Endothelial cell of umbilical vein (primary cell): ENCODE results near the gene CLEC16A. TPM values are rescaled to one million over a fixed set of nuclear protein-coding genes. Genes with fewer than 3 reads are reported as not detected.

Experiments used
- BruUV-seq: library from RNA; stranded (reverse); fragments of 400-500 nt; replicated peaks from 2 replicates; lab custom pipeline; 2021; lab: Mats Ljungman, UMichigan
- CTCF ChIA-PET: fragments of 300-600, 350-600 bp; sonication (Branson Sonifier 250); formaldehyde crosslinking; loops from one replicate; lab custom pipeline; 2021; ENCODE audit warnings: antibody characterized with exemption, inconsistent platforms; lab: Charles Lee
- POLR2A ChIA-PET: fragments of 300-600, 350-600 bp; sonication (Branson Sonifier 250); formaldehyde crosslinking; loops from one replicate; lab custom pipeline; 2021; ENCODE audit warnings: antibody characterized with exemption, inconsistent platforms; lab: Charles Lee
- DNase-seq: peaks from one replicate; pipeline ENCODE4 v3.0.0-alpha.2; 2011; ENCODE audit warnings: low read depth, low spot score
- FAIRE-seq: peaks from 2 replicates; lab custom pipeline; 2011; peaks lifted over from hg19 to GRCh38; lab: Jason Lieb, UNC
- H2AFZ ChIP-seq: 2 replicates; pipeline ENCODE4 v1.6.0; 2012; ENCODE audit warnings: low read depth, low read length, control low read depth, inconsistent platforms
- H3K27ac ChIP-seq: 2 replicates; pipeline ENCODE4 v1.5.1; 2011; ENCODE audit warnings: low read depth, mild to moderate bottlenecking, control low read depth, low read length, moderate library complexity; ENCODE audit not compliant: insufficient read depth
- H3K27me3 ChIP-seq, 2 experiments: 2 replicates each; pipeline versions ENCODE4 v1.6.0 to v1.6.1; 2011; ENCODE audit warnings: low read length in 2 of 2, mixed read lengths in 1 of 2; ENCODE audit not compliant: control insufficient read depth in 2 of 2, insufficient read depth in 2 of 2
- H3K36me3 ChIP-seq, 2 experiments: 2 replicates in 1 of 2; 3 replicates in 1 of 2; pipeline ENCODE4 v1.5.1; 2011; ENCODE audit warnings: low read length in 2 of 2, mild to moderate bottlenecking in 1 of 2, moderate library complexity in 1 of 2; ENCODE audit not compliant: control insufficient read depth in 2 of 2, insufficient read depth in 2 of 2; ENCODE audit errors: extremely low read depth in 1 of 2
- H3K4me1 ChIP-seq: 3 replicates; pipeline ENCODE4 v1.5.1; 2011; ENCODE audit warnings: mild to moderate bottlenecking, low read length; ENCODE audit not compliant: control insufficient read depth, insufficient read depth; ENCODE audit errors: extremely low read depth
- H3K4me2 ChIP-seq: 2 replicates; pipeline ENCODE4 v1.6.1; 2011; ENCODE audit warnings: low read length, control low read depth, mixed read lengths; ENCODE audit not compliant: insufficient read depth
- H3K4me3 ChIP-seq, 3 experiments: fragments of 200-600 bp in 1 of 3; sonication (generic), shearing (Covaris generic) in 1 of 3; replicated peaks in 1 of 3; 2 replicates each; pipeline ENCODE4 v1.5.1; 2011 to 2016; ENCODE audit warnings: control low read depth in 3 of 3, low read length in 3 of 3, mild to moderate bottlenecking in 2 of 3, inconsistent platforms in 1 of 3, low read depth in 1 of 3, moderate library complexity in 1 of 3; ENCODE audit not compliant: insufficient read depth in 1 of 3
- H3K79me2 ChIP-seq: 2 replicates; pipeline ENCODE4 v1.6.0; 2012; ENCODE audit warnings: low read length, inconsistent platforms; ENCODE audit not compliant: control insufficient read depth, insufficient read depth
- H3K9ac ChIP-seq: replicated peaks from 2 replicates; pipeline ENCODE3; 2011; ENCODE audit warnings: low read length, control low read depth; ENCODE audit not compliant: insufficient read depth; ENCODE audit errors: extremely low read depth
- H3K9me1 ChIP-seq: replicated peaks from 3 replicates; pipeline ENCODE4 v1.6.0; 2011; ENCODE audit warnings: mild to moderate bottlenecking, low read length; ENCODE audit not compliant: control insufficient read depth, insufficient read depth; ENCODE audit errors: extremely low read depth
- H3K9me3 ChIP-seq: replicated peaks from 2 replicates; pipeline ENCODE4 v1.5.1; 2012; ENCODE audit warnings: low read length, inconsistent platforms; ENCODE audit not compliant: control insufficient read depth, insufficient read depth
- H4K20me1 ChIP-seq: replicated peaks from 2 replicates; pipeline ENCODE3; 2011; ENCODE audit warnings: mild to moderate bottlenecking, low read length; ENCODE audit not compliant: control insufficient read depth, insufficient read depth; ENCODE audit errors: extremely low read depth
- EZH2 ChIP-seq: IDR thresholded peaks from 2 replicates; pipeline ENCODE4 v1.6.1; 2012; ENCODE audit warnings: borderline replicate concordance, low read depth, mild to moderate bottlenecking, moderate library complexity, low read length, inconsistent platforms; ENCODE audit not compliant: severe bottlenecking
- FOS ChIP-seq: IDR thresholded peaks from 2 replicates; pipeline ENCODE4 v1.6.1; 2011; ENCODE audit warnings: mild to moderate bottlenecking, low read length, moderate library complexity, borderline replicate concordance; ENCODE audit not compliant: insufficient read depth
- GATA2 ChIP-seq: IDR thresholded peaks from 2 replicates; pipeline ENCODE4 v1.7.0; 2011; ENCODE audit warnings: low read depth, mild to moderate bottlenecking, moderate library complexity, mixed read lengths, low read length; ENCODE audit not compliant: insufficient read length, insufficient read depth
- JUN ChIP-seq: IDR thresholded peaks from 2 replicates; pipeline ENCODE4 v1.6.1; 2011; ENCODE audit warnings: borderline replicate concordance, low read depth; ENCODE audit not compliant: insufficient read length, insufficient read depth
- MAX ChIP-seq: IDR thresholded peaks from 2 replicates; pipeline ENCODE4 v1.6.1; 2011; ENCODE audit not compliant: insufficient read depth, insufficient read length
- MYC ChIP-seq: IDR thresholded peaks from one replicate; pipeline ENCODE4 v1.6.1; 2011; ENCODE audit warnings: mild to moderate bottlenecking, low read depth, low read length
- POLR2A ChIP-seq: IDR thresholded peaks from 2 replicates; pipeline ENCODE4 v1.6.1; 2012; ENCODE audit warnings: low read depth, mild to moderate bottlenecking, control low read depth, low read length
- POLR2AphosphoS5 ChIP-seq: IDR thresholded peaks from 2 replicates; pipeline ENCODE4 v1.6.1; 2012; ENCODE audit warnings: low read depth, mild to moderate bottlenecking, control low read depth, low read length, moderate library complexity; ENCODE audit not compliant: insufficient read depth
- dilution Hi-C: fragments of 300-500 bp; cut with MboI; formaldehyde crosslinking; loops from one replicate; pipeline ENCODE4 v1.15.0; 2019; ENCODE audit warnings: low sequenced_read_pairs; ENCODE audit not compliant: extremely low pct_ligation_motif_present
- intact Hi-C: fragments of 100-400 bp; cut with micrococcal nuclease; formaldehyde crosslinking; loops from one replicate; pipeline ENCODE4 v1.10.0; 2022
- polyA plus RNA-seq, 4 experiments: library from polyadenylated mRNA; depleted of rRNA in 3 of 4; stranded (reverse) in 3 of 4; unstranded in 1 of 4; fragments of >200 nt; gene quantifications; 2 replicates each; pipeline versions ENCODE4 v1.2.1 to v1.2.3, GENCODE V29; 2011 to 2012; ENCODE audit warnings: missing spikeins in 1 of 4
- total RNA-seq: library from RNA; stranded (reverse); gene quantifications from 2 replicates; pipeline ENCODE4 v1.2.3, GENCODE V29; 2021
- TF ChIP-seq, protein P1 (sequence below), 2 donors: IDR thresholded peaks; 1 replicate in 1 of 2; 2 replicates in 1 of 2; pipeline ENCODE4 v1.5.1; 2011; ENCODE audit warnings: low read length in 2 of 2, mild to moderate bottlenecking in 2 of 2, moderate library complexity in 2 of 2, control low read depth in 1 of 2, inconsistent platforms in 1 of 2, low read depth in 1 of 2; ENCODE audit not compliant: insufficient read depth in 1 of 2; ENCODE audit errors: extremely low read depth in 1 of 2

CLEC16A gene
- total and polyA plus RNA-seq, 2 donors (not counting 3 experiments of a cell fraction or from before 2014, with no cell fraction given): 11.4 to 23.3 TPM

- no peak for DNase-seq
- no peak overlapping the region for H2AFZ ChIP-seq
These were observed 22.6 kb upstream of the CLEC16A start for GRCh38 chr16:10921536-10922327.

More at GRCh38 chr16:10921536-10922327, 22.6 kb upstream of the CLEC16A start:
- H3K27me3 ChIP-seq: no peaks in the 10 kb centered on the region
- ChIA-PET CTCF (interaction anchor here (0.8 kb wide), 2 partner anchors 10 to 253 kb away, joined by 3 read pairs; no protein-coding TSS in a partner anchor), POLR2A (no interaction called here)
- no peaks in the 10 kb centered on the region for H3K9me1 ChIP-seq
- H3K27ac ChIP-seq: no peak overlapping the region
- no peak for FAIRE-seq
- no TSS peak for BruUV-seq
- no peaks in the 10 kb centered on the region for H3K4me1 ChIP-seq
- H4K20me1 ChIP-seq: no peaks in the 10 kb centered on the region
- no peaks in the 10 kb centered on the region for H3K79me2 ChIP-seq
- intact Hi-C loops: no loop called here
- H3K9ac ChIP-seq: no peak overlapping the region
- no peak overlapping the region for H3K4me2 ChIP-seq
- H3K4me3 ChIP-seq: no peak overlapping the region
- H3K9me3 ChIP-seq: no peaks in the 10 kb centered on the region
- dilution Hi-C loops: no loop called here
- TF ChIP-seq FOS: no peak
- no peak for TF ChIP-seq POLR2A
- no peak for TF ChIP-seq MYC
- TF ChIP-seq MAX: no peak
- TF ChIP-seq GATA2: no peak
- no peak for TF ChIP-seq POLR2AphosphoS5
- TF ChIP-seq EZH2: no peak
- TF ChIP-seq, protein P1, sequence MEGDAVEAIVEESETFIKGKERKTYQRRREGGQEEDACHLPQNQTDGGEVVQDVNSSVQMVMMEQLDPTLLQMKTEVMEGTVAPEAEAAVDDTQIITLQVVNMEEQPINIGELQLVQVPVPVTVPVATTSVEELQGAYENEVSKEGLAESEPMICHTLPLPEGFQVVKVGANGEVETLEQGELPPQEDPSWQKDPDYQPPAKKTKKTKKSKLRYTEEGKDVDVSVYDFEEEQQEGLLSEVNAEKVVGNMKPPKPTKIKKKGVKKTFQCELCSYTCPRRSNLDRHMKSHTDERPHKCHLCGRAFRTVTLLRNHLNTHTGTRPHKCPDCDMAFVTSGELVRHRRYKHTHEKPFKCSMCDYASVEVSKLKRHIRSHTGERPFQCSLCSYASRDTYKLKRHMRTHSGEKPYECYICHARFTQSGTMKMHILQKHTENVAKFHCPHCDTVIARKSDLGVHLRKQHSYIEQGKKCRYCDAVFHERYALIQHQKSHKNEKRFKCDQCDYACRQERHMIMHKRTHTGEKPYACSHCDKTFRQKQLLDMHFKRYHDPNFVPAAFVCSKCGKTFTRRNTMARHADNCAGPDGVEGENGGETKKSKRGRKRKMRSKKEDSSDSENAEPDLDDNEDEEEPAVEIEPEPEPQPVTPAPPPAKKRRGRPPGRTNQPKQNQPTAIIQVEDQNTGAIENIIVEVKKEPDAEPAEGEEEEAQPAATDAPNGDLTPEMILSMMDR (IDR thresholded peaks at IDR 0.05; ENCODE audit: extremely low read depth in 1 of 2, insufficient read depth in 1 of 2, low read depth in 1 of 2, low read length in 2 of 2): no peak
- TF ChIP-seq JUN: no peak
- H3K36me3 ChIP-seq: peaks cover 0 to 5% of the 10 kb centered on the region in 2 experiments
